GM19397 (cell line): ENCODE data around the gene FOXP1.

ENCODE experiments used
- ATAC-seq: cut with Tn5 transposase; IDR thresholded peaks from one replicate; pipeline ENCODE4 v1.9.1; 2021; ENCODE audit warnings: mild to moderate bottlenecking, moderate library complexity; ENCODE audit not compliant: unreplicated experiment

FOXP1 gene

GRCh38 chr3:71202848-71203533 lies 380.5 kb downstream of the FOXP1 start:
- ATAC-seq = no peak

- no peak for ATAC-seq
These were observed 381.6 kb downstream of the FOXP1 start for GRCh38 chr3:71201939-71202338.

DNA sequence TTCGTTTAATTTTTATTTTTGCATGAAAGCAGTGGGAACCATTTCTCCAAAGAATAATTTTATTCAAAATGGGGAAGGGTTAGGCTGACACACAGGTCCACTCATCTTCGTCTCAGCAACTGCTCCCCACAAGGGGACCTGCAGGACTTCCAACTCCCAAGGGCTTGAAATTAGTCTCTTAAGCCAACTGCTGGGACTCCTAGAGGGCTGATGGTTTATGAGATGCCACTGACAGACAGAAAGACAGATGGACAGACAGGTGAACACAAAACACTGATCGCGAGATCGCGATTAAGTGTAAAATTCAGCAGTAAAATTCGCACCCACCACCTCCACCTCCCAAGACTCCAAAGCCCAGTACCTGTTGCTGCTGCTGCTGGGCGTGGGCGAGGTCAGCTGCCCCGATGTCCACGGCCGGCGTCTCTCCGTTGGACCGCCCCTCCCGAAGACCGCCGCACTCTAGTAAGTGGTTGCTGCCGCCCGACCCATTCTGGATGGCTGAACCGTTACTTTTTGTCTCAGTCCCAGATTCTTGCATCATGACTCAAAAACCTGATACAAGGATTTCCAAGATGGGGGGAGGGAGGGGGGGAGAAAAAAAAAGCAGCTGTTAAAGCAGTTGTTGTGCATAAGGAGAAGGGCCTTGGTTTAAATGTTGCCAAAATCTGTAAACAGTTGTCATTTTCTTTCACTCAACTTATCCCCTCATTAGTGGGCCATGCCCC lies 385.5 kb downstream of the FOXP1 start:
- ATAC-seq = no peak

DNA sequence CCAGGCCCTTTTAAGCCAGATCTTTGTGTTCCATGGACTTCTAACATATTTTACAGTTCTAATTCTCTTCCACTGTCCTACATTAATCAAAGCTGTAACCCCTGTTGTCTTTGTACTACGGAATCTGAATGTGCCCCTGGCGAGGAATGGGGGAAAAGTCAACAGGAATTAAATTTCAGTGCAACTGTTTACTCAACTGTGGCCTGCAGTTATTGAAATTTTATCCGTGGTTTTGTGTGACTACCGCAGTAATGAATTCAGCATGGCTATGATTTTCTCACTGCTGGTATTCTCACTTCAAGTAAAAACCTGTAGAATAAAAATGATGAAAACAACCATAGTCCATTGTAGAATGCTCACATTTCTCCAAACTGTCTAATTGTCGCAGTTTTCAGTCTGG lies 388.0 kb downstream of the FOXP1 start:
- no peak for ATAC-seq

GRCh38 chr3:71194785-71195184 lies 388.7 kb downstream of the FOXP1 start:
- ATAC-seq = no peak

DNA sequence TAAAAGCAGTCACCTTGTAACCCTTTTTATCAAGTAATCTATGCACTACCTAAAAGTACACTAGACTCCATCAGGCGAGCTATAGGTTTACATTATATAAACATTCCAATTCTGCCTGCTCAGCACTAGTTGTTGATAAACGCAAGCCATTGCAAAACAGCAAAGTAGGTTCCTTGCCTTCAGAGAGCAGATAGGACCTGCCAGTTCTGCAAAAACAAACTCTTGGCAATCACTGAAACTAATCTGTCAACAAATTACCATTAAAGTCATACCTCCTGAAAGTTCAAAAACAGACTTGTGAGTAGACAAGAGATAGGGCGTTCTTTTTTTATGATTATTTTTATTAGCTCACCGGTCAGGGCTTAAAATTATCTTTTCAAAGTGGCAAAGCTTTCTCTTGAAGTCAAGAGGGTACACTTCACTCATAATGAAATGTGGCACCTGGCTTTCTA lies 392.5 kb downstream of the FOXP1 start:
- no peak for ATAC-seq

- no peak for ATAC-seq
These were observed 394.0 kb downstream of the FOXP1 start for GRCh38 chr3:71189480-71189879.

DNA sequence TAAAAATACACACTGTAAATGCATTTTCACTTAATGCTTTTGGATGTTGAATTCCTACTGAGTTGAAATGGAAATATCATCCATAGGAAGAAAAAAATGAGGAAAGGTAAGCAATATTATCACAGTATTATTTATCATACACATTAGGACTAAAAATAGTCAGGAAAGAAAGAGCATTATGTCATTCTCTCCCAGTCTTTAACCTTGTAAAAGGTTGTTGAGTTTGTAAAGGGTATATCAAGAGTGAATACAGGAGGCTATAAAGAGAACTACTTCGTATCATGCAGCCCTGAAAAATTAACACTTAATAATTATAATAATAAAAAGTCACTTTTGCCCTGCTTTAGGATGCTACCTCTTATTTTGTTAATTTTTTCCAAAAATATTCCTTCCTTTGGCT lies 395.8 kb downstream of the FOXP1 start:
- ATAC-seq = no peak

DNA sequence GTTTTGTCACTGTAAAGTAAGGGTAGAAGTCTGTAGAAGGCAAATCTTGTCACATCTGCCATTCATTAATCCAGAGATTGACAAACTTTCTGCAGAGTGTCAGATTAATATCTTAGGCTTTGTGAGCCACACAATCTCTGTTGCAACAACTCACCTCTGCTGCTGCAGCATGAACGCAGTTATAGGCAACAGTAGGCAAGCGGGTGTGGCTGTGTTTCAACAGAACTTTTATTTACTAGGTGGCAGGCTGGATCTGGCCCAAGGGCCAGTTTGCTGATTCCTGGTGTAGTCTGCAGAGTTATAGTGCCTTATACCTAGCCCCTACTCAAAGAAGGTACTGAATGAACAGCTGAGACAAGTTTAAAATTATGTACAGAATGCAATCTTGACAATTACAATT lies 396.7 kb downstream of the FOXP1 start:
- ATAC-seq = no peak

GRCh38 chr3:71185733-71186455 lies 397.6 kb downstream of the FOXP1 start:
- no peak for ATAC-seq

- ATAC-seq = no peak
These were observed 399.3 kb downstream of the FOXP1 start for GRCh38 chr3:71184252-71184651.

- no peak for ATAC-seq
These were observed 400.0 kb downstream of the FOXP1 start for GRCh38 chr3:71183549-71183948.

DNA sequence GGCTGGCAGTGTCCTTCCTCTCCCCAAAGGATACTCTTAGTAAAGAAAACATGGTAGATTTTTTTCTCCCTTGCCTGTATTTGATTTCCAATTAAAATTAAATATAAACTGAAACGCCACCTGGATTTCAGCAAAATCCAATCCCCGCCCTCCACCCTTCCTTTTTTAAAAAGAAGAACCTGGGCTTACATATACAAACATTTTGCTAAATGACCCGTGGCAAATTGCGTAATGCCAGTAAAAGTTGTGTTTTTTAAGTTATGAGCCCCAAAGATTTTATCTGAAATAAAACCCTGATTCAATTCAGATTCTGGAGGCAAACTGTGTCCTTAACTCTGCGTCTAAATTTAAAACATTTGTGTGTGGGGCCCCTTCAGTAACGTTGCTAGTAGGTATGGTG lies 403.0 kb downstream of the FOXP1 start:
- no peak for ATAC-seq

DNA sequence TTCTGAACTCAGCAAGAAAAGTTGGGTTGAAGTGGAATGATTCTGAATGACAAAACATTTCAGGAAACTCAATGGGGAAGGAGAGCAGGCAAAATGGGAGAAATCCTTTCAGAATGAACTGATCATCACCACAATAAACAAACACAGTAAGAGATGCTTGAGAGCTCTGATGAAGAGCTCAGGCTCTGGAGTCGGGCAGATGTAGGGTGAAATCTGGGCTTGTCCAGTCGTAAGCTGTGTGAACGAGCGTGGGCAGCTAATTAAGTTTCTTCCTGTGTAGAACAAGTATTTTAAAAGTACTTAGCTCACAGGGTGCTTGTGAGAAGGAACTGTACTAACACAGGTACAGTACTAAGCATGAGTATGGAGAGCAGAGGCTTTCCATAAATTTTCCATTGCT lies 406.2 kb downstream of the FOXP1 start:
- no peak for ATAC-seq

- no peak for ATAC-seq
These were observed 407.2 kb downstream of the FOXP1 start for GRCh38 chr3:71176366-71176765.

DNA sequence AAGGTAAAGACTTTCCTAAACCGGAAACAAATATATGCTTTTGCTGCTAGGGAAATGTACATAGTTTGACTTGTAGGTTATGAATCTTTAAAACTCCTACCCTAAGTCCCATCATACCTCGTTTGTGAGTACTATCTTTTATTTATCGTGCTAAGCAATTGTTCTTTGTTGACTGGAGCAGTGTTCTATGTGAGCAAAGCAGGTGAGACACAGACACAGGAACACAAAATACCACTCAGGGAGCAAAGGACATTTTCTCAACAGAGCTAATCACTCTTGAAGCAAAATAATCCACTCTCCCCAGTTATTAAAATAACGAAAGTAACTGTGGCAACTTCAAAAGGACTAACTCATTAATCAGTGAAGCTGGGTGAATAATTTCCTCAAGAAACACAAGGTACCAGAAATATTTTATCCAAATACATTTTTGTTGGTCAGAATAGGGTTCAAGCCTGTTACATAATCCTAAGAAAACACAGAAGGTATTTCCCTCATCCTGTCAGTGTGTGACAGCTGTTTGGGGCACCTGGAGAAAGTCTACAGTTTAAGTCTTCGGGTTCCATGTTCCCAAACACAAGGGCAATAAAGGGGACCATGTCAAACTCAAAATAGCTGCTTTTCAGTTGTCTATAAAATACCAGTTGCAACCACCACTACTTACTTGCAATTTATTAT lies 407.7 kb downstream of the FOXP1 start:
- ATAC-seq = no peak

DNA sequence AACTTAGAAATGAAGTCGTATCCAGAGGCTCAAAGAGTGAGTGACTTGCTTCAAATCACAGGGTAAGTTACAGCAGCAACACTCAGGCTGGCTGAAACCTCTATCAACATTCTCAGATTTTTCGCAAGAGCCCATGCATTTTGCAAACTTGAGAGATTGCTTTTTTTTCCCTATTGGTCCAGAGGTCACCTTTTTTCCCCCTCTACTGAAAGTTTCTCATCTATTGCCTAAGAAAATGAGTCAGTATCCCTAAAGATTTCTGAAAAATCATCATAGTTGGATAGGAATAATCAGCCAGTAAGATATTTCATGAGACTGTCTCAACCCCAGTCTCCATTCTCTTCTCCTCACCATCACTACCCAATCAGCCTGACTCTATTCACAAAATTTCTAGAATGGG lies 410.6 kb downstream of the FOXP1 start:
- no peak for ATAC-seq

DNA sequence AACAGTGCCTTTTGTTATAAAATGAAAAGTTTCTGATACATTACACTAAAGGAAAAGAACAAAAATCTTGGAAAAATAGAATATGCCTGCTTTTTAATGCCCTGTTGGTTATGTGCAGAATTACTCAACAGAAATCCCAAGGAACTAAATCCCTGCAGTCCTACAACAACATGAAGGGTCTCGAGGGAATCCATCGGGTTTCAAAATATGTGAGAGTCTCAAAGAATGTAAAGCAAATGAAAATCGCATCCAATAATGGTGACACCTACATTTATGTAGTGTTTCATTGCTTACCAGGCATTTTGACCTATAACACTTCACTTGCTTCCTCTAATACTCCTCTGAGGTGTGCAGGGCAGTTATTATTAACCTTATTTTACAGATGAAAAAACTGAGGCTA lies 411.3 kb downstream of the FOXP1 start:
- no peak for ATAC-seq

DNA sequence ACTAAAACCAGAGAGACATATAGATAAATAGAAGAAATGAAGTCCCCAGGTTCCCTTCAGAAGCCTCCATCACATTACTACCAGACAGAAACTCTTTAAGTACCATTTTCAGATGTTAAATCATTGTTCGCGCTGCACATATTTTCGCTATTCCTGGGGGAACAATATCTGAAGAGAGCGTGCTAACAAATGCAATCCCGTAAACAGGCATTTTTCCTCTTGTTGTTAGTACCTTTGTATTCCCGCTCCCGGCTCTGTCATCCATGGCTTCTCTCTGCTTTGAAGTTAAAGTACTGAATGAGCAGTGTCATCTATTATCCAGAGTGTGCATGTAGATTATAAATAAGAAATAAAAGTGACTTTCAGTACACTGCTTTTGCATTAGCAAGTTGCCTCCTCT lies 412.3 kb downstream of the FOXP1 start:
- ATAC-seq = no peak

GRCh38 chr3:71168880-71169411 lies 414.6 kb downstream of the FOXP1 start:
- no peak for ATAC-seq

DNA sequence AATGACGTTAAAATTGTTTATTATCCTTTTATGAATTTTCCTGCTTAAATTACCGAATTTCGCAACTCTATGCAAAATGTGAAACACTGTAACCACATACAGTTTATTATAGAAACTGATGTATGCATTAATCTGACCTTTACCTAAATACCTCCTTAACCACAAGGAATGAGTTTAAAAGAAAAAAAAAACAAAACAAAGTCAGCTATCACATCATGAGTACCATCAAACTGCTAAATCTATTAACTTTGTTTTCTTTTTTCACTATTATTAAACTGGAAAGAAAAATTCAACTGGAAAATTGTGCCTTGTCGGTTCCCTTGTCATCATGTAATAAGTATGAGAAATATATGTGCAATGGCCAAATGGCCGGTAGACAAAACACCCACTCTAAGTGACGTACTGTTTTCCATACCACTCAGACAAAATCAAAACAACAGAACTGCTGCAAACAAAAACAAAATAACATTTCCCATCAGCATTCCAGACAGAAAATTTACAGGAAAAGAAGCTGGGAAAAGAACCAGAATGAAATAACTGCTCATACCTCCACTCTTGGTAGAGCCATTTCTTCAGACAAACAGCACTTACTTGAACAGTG lies 415.3 kb downstream of the FOXP1 start:
- ATAC-seq = no peak
